ENCODE measurements around the gene CORO2B. TPM values are rescaled to one million over a fixed set of nuclear protein-coding genes. Genes with fewer than 3 reads are reported as not detected.

Gene CORO2B
- total RNA-seq, 1 donor from 2014 or later, result 19.8 TPM

DNA sequence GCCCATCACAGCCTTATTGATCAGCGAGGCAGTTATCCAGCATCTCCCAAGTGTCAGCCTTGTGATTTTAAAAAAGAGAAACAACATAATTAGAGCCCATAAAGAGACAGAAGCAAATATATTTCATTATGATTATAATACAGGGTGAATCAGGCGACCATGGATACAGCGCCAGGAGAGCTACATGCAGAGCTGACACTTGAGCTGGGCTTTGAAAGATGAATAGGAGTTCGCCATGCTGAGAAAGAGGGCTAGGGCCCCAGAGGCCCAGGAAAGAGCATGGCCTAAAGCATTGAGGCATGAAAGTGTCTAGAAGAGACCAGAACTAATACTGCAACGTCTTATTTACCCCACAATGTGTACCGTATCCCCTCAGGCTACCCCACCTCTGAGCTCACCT lies 4.2 kb upstream of the CORO2B start:
- DNase-seq, result no peak

GRCh38 chr15:68576235-68576892 lies 2.4 kb upstream of the CORO2B start:
- DNase-seq, result no peak

DNA sequence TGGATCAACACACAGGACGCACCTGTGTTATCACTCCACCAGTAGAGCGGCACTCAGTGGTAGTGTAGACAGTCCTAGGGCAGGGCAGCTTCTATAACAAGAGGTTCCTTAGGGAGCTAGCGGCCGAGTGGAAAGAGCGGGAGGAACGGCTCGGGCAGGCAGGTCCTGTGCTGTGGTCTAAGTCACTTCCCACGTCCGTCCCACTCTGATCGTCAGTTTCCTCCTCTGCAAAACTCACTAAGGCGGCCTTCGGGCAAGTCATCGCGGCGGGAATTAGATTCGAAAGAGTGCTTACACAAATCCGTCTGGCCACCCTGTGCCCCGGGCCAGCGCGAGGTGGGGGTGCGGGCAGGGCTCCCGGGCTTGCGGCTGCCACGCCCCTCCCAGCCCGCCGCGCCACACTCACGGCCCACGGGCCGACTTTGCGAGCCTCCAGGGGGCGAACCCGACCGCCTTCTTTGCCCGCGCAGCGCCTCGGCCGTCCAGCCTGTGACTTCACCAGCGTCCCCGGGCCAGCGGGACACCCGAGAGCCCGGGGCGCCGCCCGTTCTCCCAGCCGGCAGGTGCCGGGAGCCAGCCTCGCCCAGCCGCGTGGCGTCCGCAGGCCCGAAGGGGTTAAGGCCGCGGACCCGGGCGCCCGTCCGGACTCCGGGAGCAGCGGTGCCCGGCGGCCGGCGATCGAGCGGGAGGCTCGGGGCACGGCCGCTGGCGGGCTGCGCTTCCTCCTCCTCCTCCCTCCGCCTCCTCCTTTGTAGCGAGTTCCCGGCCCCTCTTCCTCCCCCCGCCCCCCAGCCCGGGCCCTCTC lies 416 bp upstream of the CORO2B start:
- DNase-seq, result peak; percentile 70

- no peak for DNase-seq
Measured at GRCh38 chr15:68580026-68580882, 1.5 kb downstream of the CORO2B start.

- no peak for DNase-seq
Measured at GRCh38 chr15:68580883-68581155, 2.0 kb downstream of the CORO2B start.

DNA sequence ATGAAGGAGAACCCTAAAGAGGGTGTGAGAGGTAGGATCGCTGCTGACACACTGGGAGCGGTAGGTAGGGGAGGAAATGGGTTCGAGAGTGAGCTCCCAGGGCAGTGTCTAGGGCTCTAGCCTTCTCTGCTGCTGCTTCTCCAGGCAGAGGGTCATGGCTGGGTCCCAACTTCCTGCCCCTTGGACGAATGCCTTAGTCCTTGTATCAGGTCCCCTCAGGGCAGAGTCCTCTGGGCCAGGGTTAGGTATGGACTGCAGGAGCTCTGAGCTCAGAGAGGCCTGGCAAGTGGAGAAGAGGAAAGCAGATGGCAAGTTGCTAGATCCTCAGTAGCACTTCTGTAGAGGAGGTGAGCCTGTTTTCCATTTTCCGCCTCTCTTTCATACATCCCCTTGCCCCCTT lies 2.9 kb downstream of the CORO2B start:
- no peak for DNase-seq

- no peak for DNase-seq
Measured at GRCh38 chr15:68582236-68582635, 3.4 kb downstream of the CORO2B start.

- DNase-seq, result no peak
Measured at GRCh38 chr15:68582864-68583263, 4.1 kb downstream of the CORO2B start.

- DNase-seq, result no peak
Measured at GRCh38 chr15:68583321-68583720, 4.5 kb downstream of the CORO2B start.

- peak; percentile 38 for DNase-seq
Measured at GRCh38 chr15:68583936-68584755, 5.4 kb downstream of the CORO2B start.

GRCh38 chr15:68584756-68585573 lies 6.2 kb downstream of the CORO2B start:
- no peak for DNase-seq

GRCh38 chr15:68585574-68586273 lies 6.9 kb downstream of the CORO2B start:
- DNase-seq, result no peak

- no peak for DNase-seq
Measured at GRCh38 chr15:68586274-68586961, 7.6 kb downstream of the CORO2B start.

DNA sequence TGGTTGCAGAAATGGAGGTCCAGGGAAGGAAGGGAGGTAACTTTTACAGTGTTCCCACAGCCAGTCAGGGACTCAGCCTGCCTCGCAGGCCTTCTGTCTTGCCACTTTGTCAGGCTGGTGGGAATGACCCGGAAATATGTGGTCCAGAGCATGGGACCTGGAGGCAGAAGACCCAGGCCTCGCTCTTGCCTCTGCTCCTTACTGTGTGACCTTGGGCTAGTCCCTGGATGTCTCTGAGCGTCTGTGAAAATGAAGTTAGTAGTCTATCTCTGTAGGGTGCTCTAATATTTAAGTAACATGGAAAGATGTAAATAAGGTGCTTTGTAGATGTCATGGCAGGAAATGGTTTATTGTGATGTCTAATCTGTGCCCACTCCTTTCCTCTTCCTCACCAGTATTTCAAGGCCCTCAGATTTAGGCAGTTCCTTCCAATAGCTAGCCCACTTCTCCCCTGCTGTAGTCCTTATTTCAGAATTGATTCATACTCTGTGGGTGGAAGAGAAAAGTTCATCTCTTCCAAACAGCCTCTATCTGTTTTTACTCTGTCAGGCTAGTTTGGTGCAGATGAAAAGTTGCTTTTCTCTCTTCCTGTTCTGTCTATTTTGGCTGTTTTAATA lies 9.1 kb downstream of the CORO2B start:
- no peak for DNase-seq

DNA sequence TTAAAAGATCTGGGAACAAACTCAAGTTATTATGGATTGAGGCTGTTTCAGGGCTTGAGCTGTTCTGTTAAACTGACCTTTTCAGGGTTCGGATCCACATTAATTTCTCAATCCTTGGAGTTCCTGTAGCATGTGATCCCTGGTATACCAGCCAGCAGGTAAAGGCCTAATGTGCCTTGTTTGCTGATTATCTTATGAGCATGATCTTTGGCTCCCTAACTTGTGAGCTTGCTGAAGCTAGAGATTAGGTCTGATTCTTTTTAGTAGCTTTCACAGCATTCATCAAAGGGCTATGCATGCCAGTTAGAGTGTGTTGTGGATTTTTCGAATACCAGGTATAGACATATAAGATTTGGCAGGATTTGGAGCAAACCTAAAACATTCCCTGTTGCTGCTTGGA lies 10.3 kb downstream of the CORO2B start:
- no peak for DNase-seq

GRCh38 chr15:68589783-68590710 lies 11.3 kb downstream of the CORO2B start:
- peak; percentile 51 for DNase-seq

DNA sequence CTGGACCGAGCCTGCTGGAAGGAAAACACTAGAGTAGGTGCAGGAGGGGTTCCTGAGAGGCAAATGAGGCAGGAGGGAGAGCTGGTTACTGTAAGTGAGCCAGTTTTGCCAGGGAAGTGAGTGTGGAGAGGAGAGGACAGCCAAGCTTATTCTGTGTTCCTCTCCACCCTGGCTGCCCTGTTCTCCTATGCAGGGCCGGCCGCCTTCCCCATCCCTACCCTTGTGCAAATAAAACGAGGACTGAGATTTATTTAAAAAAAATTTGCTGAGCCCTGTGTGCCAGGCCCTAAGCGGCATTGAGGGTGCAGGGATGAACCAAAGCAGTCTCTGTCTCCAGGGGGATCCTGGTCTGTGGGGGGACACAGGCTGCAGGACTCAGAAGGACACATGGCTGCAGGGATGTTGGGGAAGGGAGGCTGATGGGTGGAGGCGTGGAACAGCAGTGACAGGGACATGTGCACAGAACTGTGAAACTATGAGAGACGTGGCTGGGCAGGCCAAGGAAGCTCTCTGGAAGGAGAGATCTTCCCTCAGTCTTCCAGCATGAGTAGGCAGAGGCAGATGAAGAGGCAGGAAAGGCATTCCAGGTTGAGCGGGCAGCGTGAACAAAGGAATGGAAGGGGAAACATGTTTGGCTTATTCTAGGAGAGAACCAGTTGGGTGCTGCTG lies 12.1 kb downstream of the CORO2B start:
- DNase-seq, result peak; percentile 59

DNA sequence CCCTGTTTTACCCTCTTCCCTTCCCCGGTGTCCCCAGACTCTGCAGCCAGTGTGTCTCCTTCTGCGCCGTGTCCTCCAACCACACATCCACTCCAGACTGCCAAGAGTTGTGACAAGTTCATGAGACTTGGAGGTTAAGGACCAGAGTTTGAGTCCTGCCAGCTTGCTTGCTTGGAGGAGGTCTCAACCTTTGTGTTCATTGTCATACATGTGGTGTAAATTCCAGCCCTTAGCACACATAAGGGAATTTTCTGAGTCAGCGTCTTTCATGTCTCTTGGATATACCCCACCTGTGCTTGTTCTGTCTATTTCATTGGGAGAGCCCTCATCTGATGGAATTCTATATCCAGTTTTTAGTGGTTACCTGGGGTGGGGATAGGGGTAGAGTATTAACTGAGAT lies 13.3 kb downstream of the CORO2B start:
- no peak for DNase-seq
